GM21447 (cell line): ENCODE results near the gene NAALADL2.
"Not testable (repeated sequence)": the region's sequence is repeated elsewhere in the genome, so short reads cannot be mapped to it uniquely, and the experiment has no call there.

Experiments
- ATAC-seq: cut with Tn5 transposase; IDR thresholded peaks from one replicate; pipeline ENCODE4 v1.9.1; 2021; ENCODE audit not compliant: unreplicated experiment

The NAALADL2 gene

GRCh38 chr3:175248832-175249231 lies 389.7 kb downstream of the NAALADL2 start:
- ATAC-seq, result no peak

- ATAC-seq, result no peak
Measured at GRCh38 chr3:175255698-175256097, 396.6 kb downstream of the NAALADL2 start.

GRCh38 chr3:175257123-175257522 lies 398.0 kb downstream of the NAALADL2 start:
- ATAC-seq, result no peak

- ATAC-seq, result no peak
Measured at GRCh38 chr3:175258763-175259162, 399.6 kb downstream of the NAALADL2 start.

- ATAC-seq, result no peak
Measured at GRCh38 chr3:175260145-175260794, 401.1 kb downstream of the NAALADL2 start.

- ATAC-seq, result no peak
Measured at GRCh38 chr3:175266478-175266877, 407.3 kb downstream of the NAALADL2 start.

GRCh38 chr3:175267121-175267531 lies 408.0 kb downstream of the NAALADL2 start:
- no peak for ATAC-seq

- ATAC-seq, result no peak
Measured at GRCh38 chr3:175267561-175267960, 408.4 kb downstream of the NAALADL2 start.

GRCh38 chr3:175269394-175269793 lies 410.3 kb downstream of the NAALADL2 start:
- ATAC-seq, result no peak

- no peak for ATAC-seq
Measured at GRCh38 chr3:175270198-175270837, 411.2 kb downstream of the NAALADL2 start.

- no peak for ATAC-seq
Measured at GRCh38 chr3:175270866-175271265, 411.7 kb downstream of the NAALADL2 start.

GRCh38 chr3:175271465-175271864 lies 412.3 kb downstream of the NAALADL2 start:
- ATAC-seq, result not testable (repeated sequence)

GRCh38 chr3:175272392-175272791 lies 413.3 kb downstream of the NAALADL2 start:
- ATAC-seq, result no peak

GRCh38 chr3:175273573-175273972 lies 414.4 kb downstream of the NAALADL2 start:
- no peak for ATAC-seq

GRCh38 chr3:175274056-175274455 lies 414.9 kb downstream of the NAALADL2 start:
- ATAC-seq, result no peak

- ATAC-seq, result no peak
Measured at GRCh38 chr3:175274474-175275218, 415.5 kb downstream of the NAALADL2 start.

GRCh38 chr3:175278680-175279079 lies 419.5 kb downstream of the NAALADL2 start:
- ATAC-seq, result no peak

GRCh38 chr3:175279457-175279856 lies 420.3 kb downstream of the NAALADL2 start:
- ATAC-seq, result no peak

GRCh38 chr3:175279911-175280310 lies 420.8 kb downstream of the NAALADL2 start:
- no peak for ATAC-seq

- no peak for ATAC-seq
Measured at GRCh38 chr3:175287361-175287963, 428.3 kb downstream of the NAALADL2 start.

GRCh38 chr3:175288621-175289020 lies 429.5 kb downstream of the NAALADL2 start:
- ATAC-seq, result no peak

GRCh38 chr3:175294793-175295192 lies 435.7 kb downstream of the NAALADL2 start:
- no peak for ATAC-seq
